Amygdala (tissue), 56 donors: ENCODE data around the gene PRR29.
A peak's percentile ranks its signal among the peaks of the same experiment; 100 is the strongest.

Source experiments
- DNase-seq, 56 donors: peaks; one replicate each; lab custom pipeline; 2025; lab: John Stamatoyannopoulos, UW

PRR29 gene

GRCh38 chr17:63998050-63998720, at the start of gene PRR29:
Gene PRR29 (plus strand): TSS chr17:63998351. CDS start chr17:63998365, 14 bp downstream.
- peak in 23 of 56 donors; percentile 3 to 55 (median 24) for DNase-seq

DNA sequence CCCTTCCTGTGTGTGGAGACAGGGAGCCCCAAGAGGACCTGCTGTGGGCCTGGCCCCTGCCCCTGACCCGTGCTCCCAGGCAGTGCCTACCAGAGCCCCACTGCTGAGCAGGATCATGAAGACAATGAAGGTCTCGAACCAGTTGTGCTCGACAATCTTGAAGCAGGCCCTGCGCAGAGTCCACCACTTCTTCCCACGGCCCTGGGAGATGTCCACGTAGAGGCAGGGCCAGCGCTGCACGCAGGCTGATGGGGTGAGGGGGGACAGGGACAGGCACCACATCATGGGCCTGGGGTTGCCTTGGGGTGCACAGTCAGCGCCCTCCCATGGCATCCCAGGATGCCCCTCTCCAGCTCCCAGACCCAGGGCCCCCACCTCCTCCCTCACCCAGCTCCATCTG, 49.6 kb upstream of the PRR29 start:
- no peak for DNase-seq

DNA sequence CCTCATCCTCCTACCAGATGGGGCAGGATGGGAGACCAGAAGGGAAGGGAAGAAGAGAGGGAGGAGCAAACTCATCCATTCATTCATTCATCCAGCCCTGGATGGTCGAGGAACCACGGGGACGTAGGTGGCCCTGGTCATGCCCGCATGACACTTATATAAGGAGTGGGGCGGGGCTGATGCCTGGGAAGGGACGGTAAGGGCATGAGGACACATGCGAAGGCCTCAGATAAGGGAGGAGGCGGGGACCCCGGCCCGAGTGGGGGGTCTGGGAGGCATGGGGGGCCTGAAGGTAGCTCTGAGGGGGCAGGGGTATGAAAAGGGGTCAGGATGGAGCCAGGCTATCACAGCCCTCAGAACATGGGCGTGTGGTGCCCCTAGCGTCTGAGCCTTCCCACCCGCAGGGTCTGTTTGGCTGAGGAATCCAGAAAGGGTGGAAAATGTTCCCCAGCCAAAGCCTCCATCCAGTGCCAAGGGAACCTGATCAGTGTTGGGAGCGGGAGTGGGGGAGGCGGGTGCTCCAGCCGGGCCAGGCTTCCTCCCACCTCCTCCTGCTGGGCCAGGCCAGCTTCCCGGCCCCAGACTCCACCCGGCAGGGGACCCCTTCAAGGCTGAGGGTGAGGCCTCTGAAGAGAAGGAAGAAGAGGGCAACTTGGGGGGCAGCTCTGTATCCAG, 48.4 kb upstream of the PRR29 start:
- DNase-seq, result no peak

DNA sequence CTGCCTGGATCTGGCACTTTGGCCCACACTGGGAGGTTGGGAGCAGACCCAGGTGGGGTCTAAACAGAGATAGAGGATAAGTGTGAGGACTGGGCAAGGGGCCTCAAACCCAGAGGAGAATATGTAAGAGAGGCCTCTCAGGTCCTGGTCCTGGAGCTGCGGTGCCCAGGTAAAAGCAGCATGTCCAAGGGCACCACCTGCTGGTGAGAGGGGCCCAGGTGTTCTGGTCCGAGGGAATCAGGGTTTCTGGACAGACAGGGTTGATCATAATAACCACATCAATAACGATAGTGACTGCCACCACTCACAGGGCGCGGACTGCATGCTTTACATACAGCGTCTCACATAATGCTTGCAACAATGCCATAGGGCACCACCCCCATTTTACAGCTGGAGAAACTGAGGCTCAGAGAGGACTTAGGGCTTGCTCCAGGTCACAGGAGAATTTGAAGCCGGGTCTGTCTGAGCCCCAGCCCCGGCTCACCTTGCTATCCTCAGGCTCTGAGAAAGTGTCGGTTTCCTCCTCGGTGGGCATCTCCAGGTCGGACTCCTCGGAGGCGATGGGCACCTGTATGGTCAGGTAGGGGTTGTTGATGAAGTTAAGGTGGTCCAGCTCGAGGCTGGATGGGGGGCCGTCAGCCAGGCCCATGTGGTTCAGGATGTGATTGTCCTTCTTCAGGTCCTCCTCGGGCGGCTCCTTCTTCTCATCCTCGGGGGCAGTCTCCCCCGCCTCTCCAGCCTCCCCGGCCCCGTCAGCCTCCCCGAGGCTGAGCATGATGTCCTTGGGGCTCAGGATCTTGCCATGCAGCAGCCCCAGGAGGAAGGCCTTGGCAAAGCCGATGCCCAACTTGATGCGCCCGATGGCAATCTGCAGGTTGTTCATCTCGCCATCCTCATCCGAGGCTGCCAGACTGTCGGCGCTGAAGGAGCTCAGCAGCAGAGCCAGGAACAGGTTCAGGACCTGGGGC, 46.9 kb upstream of the PRR29 start:
- no peak for DNase-seq

DNA sequence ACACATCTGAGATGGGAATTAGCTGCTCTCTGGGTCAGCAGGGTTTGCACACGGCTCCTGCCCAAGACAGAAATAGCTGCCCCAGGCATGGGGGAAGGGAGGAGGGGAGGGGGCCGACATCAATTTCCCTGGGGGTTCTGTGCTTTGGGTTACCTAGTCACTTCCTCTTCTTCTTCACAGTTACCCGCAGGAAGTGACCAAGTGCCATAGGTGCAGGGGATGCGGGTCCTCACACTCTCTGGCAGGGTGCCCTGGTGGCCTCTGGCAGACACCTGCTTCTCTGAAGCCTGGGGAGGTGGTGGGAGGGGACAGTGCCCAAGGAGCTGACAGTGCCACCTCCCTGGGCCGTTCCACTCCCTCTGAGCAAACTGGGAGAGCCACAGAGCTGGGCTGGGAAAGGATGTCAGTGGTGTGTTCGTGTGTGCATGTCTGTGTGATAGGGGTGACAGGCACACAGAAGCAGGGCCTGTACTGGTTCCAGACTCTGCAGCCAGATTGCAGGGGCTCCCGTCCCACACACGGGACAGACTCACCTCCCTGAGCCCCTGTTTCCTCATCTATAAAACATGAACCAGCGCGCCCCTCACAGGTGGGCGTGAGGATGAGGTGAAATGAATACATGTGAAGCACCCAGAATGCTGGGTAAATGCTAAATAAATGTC, 43.6 kb upstream of the PRR29 start:
- no peak for DNase-seq

DNA sequence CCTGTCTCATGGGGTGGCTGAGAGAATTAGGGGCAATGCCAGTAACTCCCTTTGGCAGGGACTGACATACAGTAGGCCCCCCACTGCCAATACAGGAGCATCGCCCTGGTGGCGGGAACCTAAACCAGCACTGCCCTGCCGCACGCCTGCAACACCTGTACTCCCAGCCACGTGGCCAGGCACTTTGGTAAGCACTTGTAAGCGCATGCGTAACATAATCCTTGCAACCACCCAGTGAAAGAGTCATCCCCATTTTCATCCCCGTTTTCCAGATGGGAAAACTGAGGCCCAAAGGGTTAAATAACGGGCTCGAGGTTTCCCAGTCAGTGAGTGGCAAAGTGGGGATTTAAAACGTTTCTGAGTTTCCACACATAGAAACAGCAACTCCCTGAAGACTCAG, 42.9 kb upstream of the PRR29 start:
- no peak for DNase-seq

DNA sequence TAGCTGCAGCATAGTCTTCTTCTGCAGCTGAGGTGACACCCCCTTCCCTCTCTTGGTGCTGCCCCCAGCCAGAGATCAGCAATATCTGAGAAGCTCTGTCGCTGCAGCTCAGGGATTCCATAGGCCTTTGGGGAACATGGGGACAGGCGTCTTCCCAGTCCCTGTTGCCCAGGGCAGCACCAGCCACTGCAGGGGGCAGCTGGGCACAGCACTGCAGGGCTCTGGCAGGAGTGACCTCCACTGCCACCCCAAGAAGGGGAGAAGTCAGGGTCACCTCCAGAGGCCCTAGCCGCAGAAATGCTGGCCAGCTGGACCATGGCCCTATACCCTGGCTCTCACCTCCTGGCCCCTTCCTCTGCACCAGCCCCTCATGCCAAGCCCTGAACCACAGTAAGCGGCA, 42.4 kb upstream of the PRR29 start:
- DNase-seq, result no peak

- DNase-seq, result no peak
These were observed 41.7 kb upstream of the PRR29 start for GRCh38 chr17:63956296-63956920.

DNA sequence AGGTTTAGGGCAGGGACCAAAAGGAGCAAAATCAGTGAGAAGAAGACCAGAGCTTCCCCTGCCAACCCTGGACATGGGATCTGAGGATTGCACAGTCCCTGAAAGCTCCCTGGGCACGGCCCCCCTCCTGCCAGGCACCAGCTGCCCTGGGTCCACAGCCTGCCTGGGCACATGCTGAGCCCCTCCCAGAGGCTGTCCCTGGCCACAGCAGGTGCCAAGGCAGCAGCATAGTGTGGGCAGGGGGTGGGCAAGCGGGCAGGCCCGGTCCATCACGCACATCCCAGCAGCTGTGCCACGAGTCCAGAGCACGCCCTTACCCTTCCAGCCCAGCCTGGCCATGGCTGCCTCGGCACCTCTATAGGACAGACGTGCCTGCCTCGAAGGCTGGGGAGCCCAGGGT, 38.1 kb upstream of the PRR29 start:
- DNase-seq, result no peak

DNA sequence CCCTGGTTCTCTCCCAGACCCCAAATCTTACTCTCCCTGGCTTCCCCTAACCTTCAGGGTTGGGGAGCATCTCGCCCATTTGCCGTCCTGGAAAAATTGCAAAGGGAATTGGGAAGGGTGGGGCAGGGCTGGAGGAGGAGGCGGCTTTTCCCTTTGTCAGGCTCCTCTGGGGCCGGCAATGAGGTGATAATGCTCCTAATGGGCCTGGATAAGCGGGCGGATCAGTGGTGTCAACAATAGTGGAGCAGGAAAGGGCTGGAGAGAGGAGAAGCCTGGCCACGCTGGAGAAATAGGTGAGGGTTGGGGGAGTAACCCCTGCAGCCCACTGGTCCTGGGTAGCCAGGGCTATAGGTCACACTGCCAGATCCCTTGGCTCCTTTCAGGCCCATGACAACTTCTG, 37.7 kb upstream of the PRR29 start:
- no peak for DNase-seq

GRCh38 chr17:63961355-63962212, 36.6 kb upstream of the PRR29 start:
- peak in 2 of 56 donors; percentile 73 to 82 for DNase-seq

GRCh38 chr17:63962298-63962744, 35.8 kb upstream of the PRR29 start:
- no peak for DNase-seq

GRCh38 chr17:63963123-63963522, 35.0 kb upstream of the PRR29 start:
- DNase-seq, result no peak

- DNase-seq, result no peak
These were observed 31.4 kb upstream of the PRR29 start for GRCh38 chr17:63966646-63967264.

GRCh38 chr17:63967953-63968352, 30.2 kb upstream of the PRR29 start:
- DNase-seq, result no peak

DNA sequence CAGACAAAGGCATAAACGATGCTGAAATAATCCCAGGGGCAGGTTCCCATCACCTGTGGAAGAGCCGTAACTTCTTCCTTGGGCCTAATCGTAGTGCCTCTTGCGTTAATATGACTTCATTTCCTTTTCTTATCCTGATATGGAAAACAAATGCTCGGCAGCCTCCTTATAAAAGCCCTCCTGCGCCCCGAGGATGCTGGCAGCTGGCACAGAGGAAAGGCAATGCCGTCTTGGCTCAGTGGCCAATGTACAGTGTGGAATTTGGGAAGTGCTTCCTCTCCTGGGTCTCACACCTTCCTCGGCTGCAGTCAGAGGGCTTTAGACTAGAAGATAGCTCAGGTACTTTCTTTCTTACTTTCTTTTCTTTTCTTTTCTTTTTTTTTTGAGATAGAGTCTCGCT, 28.9 kb upstream of the PRR29 start:
- no peak for DNase-seq

- DNase-seq, result no peak
These were observed 25.4 kb upstream of the PRR29 start, which contains the start of gene SCN4A for GRCh38 chr17:63972796-63973195. Gene SCN4A (minus strand): TSS chr17:63972918. CDS start chr17:63972841, 77 bp downstream.

GRCh38 chr17:63973247-63973646, 24.9 kb upstream of the PRR29 start:
- DNase-seq, result no peak
